T47D (cell line): ENCODE results near the gene SPINT4.

Source experiments
- DNase-seq, 2 experiments: peaks; one replicate each; pipeline versions ENCODE4 v3.0.0 to v3.0.0-alpha.2; 2011 to 2012; ENCODE audit warnings: low read depth in 1 of 2, low spot score in 1 of 2
- JUND ChIP-seq: IDR thresholded peaks from 2 replicates; pipeline ENCODE4 v1.6.1; 2012; ENCODE audit warnings: low read depth
- in situ Hi-C: cut with HindIII; loops from 2 replicates; pipeline ENCODE4 v1.10.0; 2016; ENCODE audit warnings: low sequenced_read_pairs, low pct_unique_long_range_greater_than_20kb

Gene SPINT4

DNA sequence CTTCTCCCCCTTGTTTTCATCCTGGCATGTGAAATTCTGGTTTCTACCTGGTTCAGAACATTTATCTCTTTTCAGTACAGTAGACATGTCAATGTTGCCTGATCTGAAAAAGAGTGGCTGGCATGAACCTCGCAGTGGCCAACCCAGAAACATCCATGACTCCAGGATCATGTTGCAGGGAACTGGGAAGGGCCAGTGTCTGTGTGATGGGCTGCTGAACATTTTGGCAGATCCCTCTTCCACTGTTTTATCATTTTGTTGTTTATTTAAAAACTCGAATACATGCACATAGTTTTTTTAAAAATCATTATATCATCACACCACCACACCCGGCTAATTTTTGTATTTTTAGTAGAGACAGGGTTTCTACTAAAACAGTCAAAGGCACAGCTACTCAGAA, 50.5 kb downstream of the SPINT4 start:
- TF ChIP-seq JUND, result no peak
- in situ Hi-C loops, result no loop called here
- DNase-seq, result no peak

- no peak for TF ChIP-seq JUND
- in situ Hi-C loops, result no loop called here
- no peak for DNase-seq
Measured at GRCh38 chr20:45774945-45775344, 52.8 kb downstream of the SPINT4 start.

- in situ Hi-C loops, result no loop called here
- no peak for TF ChIP-seq JUND
- no peak for DNase-seq
Measured at GRCh38 chr20:45775411-45775810, 53.3 kb downstream of the SPINT4 start.
